ENCODE results near the gene LRRC7.

DNA sequence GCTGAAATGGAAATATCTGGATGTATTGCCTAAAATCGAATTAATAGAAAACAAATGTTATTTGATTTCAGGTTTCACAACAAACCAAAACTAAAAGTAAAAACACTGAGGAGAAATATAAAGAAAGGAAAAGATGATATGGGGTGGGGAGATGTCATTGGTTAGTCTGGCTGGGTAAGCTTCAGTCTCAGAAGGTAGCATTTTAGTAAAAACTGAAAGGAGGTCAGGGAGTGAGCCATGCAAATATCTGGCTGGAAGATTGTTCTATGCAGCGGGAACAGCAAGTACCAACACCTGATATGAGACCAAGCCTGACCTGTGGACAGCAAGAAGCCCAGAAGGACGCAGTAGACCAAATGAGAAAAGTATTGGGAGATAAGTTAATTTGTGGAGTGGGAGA lies 373.1 kb downstream of the LRRC7 start:
- TF ChIP-seq EZH2 (IDR thresholded peaks at IDR 0.05; ENCODE audit: low read depth, low read length, severe bottlenecking), result no peak
- TF ChIP-seq POLR2AphosphoS5 (IDR thresholded peaks at IDR 0.05; ENCODE audit: low read depth, low read length), result no peak
- no peak for TF ChIP-seq HDAC6 (IDR thresholded peaks at IDR 0.05; ENCODE audit: low read depth, low read length)
- no peak for TF ChIP-seq POLR2A (IDR thresholded peaks at IDR 0.05; ENCODE audit: control extremely low read depth in 1 of 2, low read depth in 2 of 2, low read length in 2 of 2)
- TF ChIP-seq SP1 (IDR thresholded peaks at IDR 0.05; ENCODE audit: low read depth, low read length), result no peak
- TF ChIP-seq CTCF (IDR thresholded peaks at IDR 0.05; ENCODE audit: control extremely low read depth in 1 of 3, insufficient read depth in 1 of 3, low read depth in 1 of 3, low read length in 3 of 3), result no peak
- TF ChIP-seq NANOG (IDR thresholded peaks at IDR 0.05; ENCODE audit: insufficient read depth, low read depth, low read length, poor library complexity, severe bottlenecking), result no peak
- TF ChIP-seq POU5F1 (IDR thresholded peaks at IDR 0.05; ENCODE audit: low read depth, low read length), result no peak
- no peak for TF ChIP-seq MAFK (IDR thresholded peaks at IDR 0.05; ENCODE audit: low read depth, low read length)
